Mononuclear cell (primary cell): Measurements from ENCODE around the gene ZNF808. TPM values are rescaled to one million over a fixed set of nuclear protein-coding genes. Genes with fewer than 3 reads are reported as not detected.
A peak's percentile ranks its signal among the peaks of the same experiment; 100 is the strongest.
"Not testable (repeated sequence)": the region's sequence is repeated elsewhere in the genome, so short reads cannot be mapped to it uniquely, and the experiment has no call there.

ENCODE experiments used
- H3K27me3 ChIP-seq: 2 replicates; pipeline ENCODE4 v1.6.0; 2011; ENCODE audit warnings: low read length, control low read depth; ENCODE audit not compliant: insufficient read depth
- H3K4me1 ChIP-seq: 2 replicates; pipeline ENCODE4 v1.5.1; 2011; ENCODE audit warnings: mild to moderate bottlenecking, low read length, control low read depth; ENCODE audit not compliant: insufficient read depth
- H3K4me3 ChIP-seq: 2 replicates; pipeline ENCODE4 v1.5.1; 2011; ENCODE audit warnings: mild to moderate bottlenecking, low read length, moderate library complexity
- H3K9me3 ChIP-seq: 2 replicates; pipeline ENCODE4 v1.5.1; 2011; ENCODE audit warnings: low read depth, mild to moderate bottlenecking, control low read depth, low read length
- total RNA-seq: library from RNA; depleted of rRNA; stranded (reverse); fragments of >200 nt; gene quantifications from one replicate; pipeline ENCODE4 v1.2.3, GENCODE V29; 2012

The ZNF808 gene
- total RNA-seq, 1 donor: 28.4 TPM

GRCh38 chr19:52600639-52601024 is 73.2 kb downstream of the ZNF808 start:
- H3K9me3 ChIP-seq: peaks cover 14% of the 10 kb centered on the region
- H3K27me3 ChIP-seq: no peaks in the 10 kb centered on the region
- peak overlapping the region; percentile 87 for H3K4me3 ChIP-seq
- H3K4me1 ChIP-seq: peaks cover 16% of the 10 kb centered on the region

- Histone ChIP-seq H3K4me3 (peak overlapping the region; percentile 87), H3K27me3 (no peaks in the 10 kb centered on the region), H3K9me3 (peaks cover 17% of the 10 kb centered on the region), H3K4me1 (peaks cover 16% of the 10 kb centered on the region)
These were observed 73.8 kb downstream of the ZNF808 start for GRCh38 chr19:52601025-52601973.

DNA sequence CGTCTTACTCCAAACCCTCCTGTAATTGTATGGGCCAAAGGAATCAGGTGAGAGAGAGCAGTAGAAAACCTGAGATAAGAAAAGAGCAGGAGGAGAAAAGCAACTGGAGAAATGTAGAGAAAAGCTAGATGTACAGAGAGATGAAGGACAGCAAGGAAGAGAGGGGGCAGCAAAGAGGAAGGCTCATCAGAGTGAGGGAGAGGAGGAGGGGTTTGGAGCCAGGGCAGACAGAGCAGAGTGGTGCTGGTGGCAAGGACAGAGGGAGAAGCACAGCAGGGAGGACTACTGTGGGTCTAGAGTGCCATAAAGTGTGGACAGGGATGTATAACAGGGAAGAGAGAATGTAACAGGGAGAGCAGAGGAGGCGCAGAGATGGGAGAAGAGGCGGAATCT is 74.5 kb downstream of the ZNF808 start:
- H3K27me3 ChIP-seq: not testable (repeated sequence)
- Histone ChIP-seq H3K4me3 (peak overlapping the region; percentile 87), H3K4me1 (peaks cover 16% of the 10 kb centered on the region), H3K9me3 (peaks cover 17% of the 10 kb centered on the region)

- Histone ChIP-seq H3K4me1 (peaks cover 16% of the 10 kb centered on the region), H3K27me3 (no peaks in the 10 kb centered on the region), H3K4me3 (no peak overlapping the region), H3K9me3 (peaks cover 15% of the 10 kb centered on the region)
These were observed 75.5 kb downstream of the ZNF808 start for GRCh38 chr19:52602941-52603340.

DNA sequence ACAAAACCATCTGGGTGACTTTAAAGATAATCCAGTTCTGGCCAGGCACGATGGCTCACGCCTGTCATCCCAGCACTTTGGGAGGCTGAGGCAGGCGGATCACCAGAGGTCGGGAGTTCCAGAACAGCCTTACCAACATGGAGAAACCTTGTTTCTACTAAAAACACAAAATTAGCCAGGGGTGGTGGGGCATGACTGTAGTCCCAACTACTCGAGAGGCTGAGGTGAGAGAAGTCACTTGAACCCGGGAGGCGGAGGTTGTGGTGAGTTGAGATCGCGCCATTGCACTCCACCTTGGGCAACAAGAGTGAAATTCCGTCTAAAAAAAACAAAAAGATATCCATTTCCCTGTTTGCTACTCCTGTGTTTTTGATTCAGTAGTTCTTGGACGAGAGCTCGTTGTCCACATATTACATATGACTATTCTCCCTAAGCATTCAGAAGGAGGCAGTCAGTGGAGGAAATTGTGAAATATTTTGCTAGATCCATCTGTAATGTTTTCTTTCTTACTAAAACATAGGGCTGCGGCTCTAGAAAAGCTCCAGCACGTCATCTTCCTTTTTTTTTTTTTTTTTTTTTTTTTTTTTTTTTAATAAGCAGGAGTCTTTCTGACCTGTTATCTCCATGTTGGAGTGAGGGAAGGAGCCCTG is 76.2 kb downstream of the ZNF808 start:
- Histone ChIP-seq H3K9me3 (peaks cover 15% of the 10 kb centered on the region), H3K4me1 (peaks cover 16% of the 10 kb centered on the region), H3K4me3 (no peak overlapping the region), H3K27me3 (no peaks in the 10 kb centered on the region)

Other genes with a start within 250 kb of the ZNF808 start
- gene ZNF480, start 230.5 kb upstream of the ZNF808 start, total RNA-seq: 5.6 TPM
- gene ZNF610, start 191.4 kb upstream of the ZNF808 start, total RNA-seq: 0.52 TPM
- gene ZNF880, start 157.7 kb upstream of the ZNF808 start, total RNA-seq: 15.6 TPM
- gene ZNF528, start 129.8 kb upstream of the ZNF808 start, total RNA-seq: 13.5 TPM
- gene ZNF534, start 98.5 kb upstream of the ZNF808 start, total RNA-seq: 0.10 TPM
- 1.3 TPM for gene ZNF578, start 74.1 kb upstream of the ZNF808 start, total RNA-seq
- gene ZNF701, start 42.6 kb downstream of the ZNF808 start, total RNA-seq: 9.3 TPM
- 39.4 TPM for gene ZNF83, start 110.7 kb downstream of the ZNF808 start, total RNA-seq
- gene ZNF611, start 207.4 kb downstream of the ZNF808 start, total RNA-seq: 16.7 TPM